Thymus (tissue), 11 donors: ENCODE measurements around the gene SCGB3A2. TPM values are rescaled to one million over a fixed set of nuclear protein-coding genes. Genes with fewer than 3 reads are reported as not detected.

Source experiments
- DNase-seq, 9 donors: peaks; one replicate each; pipeline ENCODE4 v3.0.0-alpha.2; 2013; ENCODE audit warnings: low spot score in 9 of 9, low read depth in 6 of 9, missing footprints in 1 of 9
- H3K27ac ChIP-seq, 2 donors: one replicate each; pipeline ENCODE4 v1.5.1; 2013; ENCODE audit warnings: control low read depth in 1 of 2, low read depth in 1 of 2, low read length in 1 of 2, mild to moderate bottlenecking in 1 of 2, moderate library complexity in 1 of 2
- H3K27me3 ChIP-seq, 2 donors: one replicate each; pipeline ENCODE4 v1.5.1; 2013; ENCODE audit warnings: low read length in 1 of 2; ENCODE audit not compliant: control insufficient read depth in 2 of 2, insufficient read depth in 1 of 2
- H3K36me3 ChIP-seq, 2 donors: one replicate each; pipeline ENCODE4 v1.5.1; 2013; ENCODE audit warnings: low read length in 1 of 2, mild to moderate bottlenecking in 1 of 2, moderate library complexity in 1 of 2; ENCODE audit not compliant: control insufficient read depth in 2 of 2, insufficient read depth in 2 of 2
- H3K4me1 ChIP-seq, 2 donors: one replicate each; pipeline ENCODE4 v1.5.1; 2013; ENCODE audit warnings: low read length in 2 of 2; ENCODE audit not compliant: control insufficient read depth in 2 of 2, insufficient read depth in 2 of 2
- H3K4me3 ChIP-seq, 2 donors: one replicate each; pipeline ENCODE4 v1.5.1; 2013; ENCODE audit warnings: low read length in 2 of 2, control low read depth in 1 of 2, mild to moderate bottlenecking in 1 of 2
- H3K9me3 ChIP-seq, 2 donors: one replicate each; pipeline ENCODE4 v1.5.1; 2013; ENCODE audit warnings: low read length in 1 of 2, mild to moderate bottlenecking in 1 of 2; ENCODE audit not compliant: control insufficient read depth in 2 of 2, insufficient read depth in 1 of 2
- WGBS: extraction: QIAGEN DNeasy Blood & Tissue Kit; methylation state at CpG from one replicate; pipeline ENCODE4 v1.1.7; 2013; 5-methylcytosine and 5-hydroxymethylcytosine counted together
- polyA plus RNA-seq: library from polyadenylated mRNA; stranded (reverse); fragments of 200-250 nt; gene quantifications from one replicate; pipeline ENCODE4 v1.2.3, GENCODE V29; 2013
- total RNA-seq: library from RNA; stranded (reverse); fragments of 120-200 nt; gene quantifications from one replicate; pipeline ENCODE4 v1.2.4, GENCODE V29; 2013
- donor health status: healthy.

SCGB3A2 gene
- total and polyA plus RNA-seq, 2 donors = 0.71 to 1.6 TPM

- H3K27ac ChIP-seq = no peak overlapping the region
- no peaks in the 10 kb centered on the region for H3K9me3 ChIP-seq
- WGBS = 86% methylated on average over 3 of the region's 3 CpGs
- H3K4me1 ChIP-seq = no peaks in the 10 kb centered on the region
- H3K36me3 ChIP-seq = no peaks in the 10 kb centered on the region
- DNase-seq = no peak
- no peaks in the 10 kb centered on the region for H3K27me3 ChIP-seq
- no peak overlapping the region for H3K4me3 ChIP-seq
Measured at GRCh38 chr5:147892696-147893296, 14.3 kb downstream of the SCGB3A2 start.

- H3K27ac ChIP-seq = no peak overlapping the region
- no peak for DNase-seq
Measured at GRCh38 chr5:147893820-147894219, 15.3 kb downstream of the SCGB3A2 start.

GRCh38 chr5:147895864-147896263, 17.4 kb downstream of the SCGB3A2 start:
- H3K9me3 ChIP-seq = no peaks in the 10 kb centered on the region
- H3K27ac ChIP-seq = no peak overlapping the region
- no peak overlapping the region for H3K4me3 ChIP-seq
- WGBS = 98% methylated on average over 1 of the region's 1 CpG
- no peak for DNase-seq
- no peaks in the 10 kb centered on the region for H3K27me3 ChIP-seq
- H3K4me1 ChIP-seq = no peaks in the 10 kb centered on the region
- no peaks in the 10 kb centered on the region for H3K36me3 ChIP-seq

More at GRCh38 chr5:147893820-147894219, 15.3 kb downstream of the SCGB3A2 start:
- WGBS = 22% methylated on average over 2 of the region's 2 CpGs
- Histone ChIP-seq H3K27me3 (no peaks in the 10 kb centered on the region), H3K9me3 (no peaks in the 10 kb centered on the region), H3K4me1 (no peaks in the 10 kb centered on the region), H3K36me3 (no peaks in the 10 kb centered on the region), H3K4me3 (no peak overlapping the region)

DNA sequence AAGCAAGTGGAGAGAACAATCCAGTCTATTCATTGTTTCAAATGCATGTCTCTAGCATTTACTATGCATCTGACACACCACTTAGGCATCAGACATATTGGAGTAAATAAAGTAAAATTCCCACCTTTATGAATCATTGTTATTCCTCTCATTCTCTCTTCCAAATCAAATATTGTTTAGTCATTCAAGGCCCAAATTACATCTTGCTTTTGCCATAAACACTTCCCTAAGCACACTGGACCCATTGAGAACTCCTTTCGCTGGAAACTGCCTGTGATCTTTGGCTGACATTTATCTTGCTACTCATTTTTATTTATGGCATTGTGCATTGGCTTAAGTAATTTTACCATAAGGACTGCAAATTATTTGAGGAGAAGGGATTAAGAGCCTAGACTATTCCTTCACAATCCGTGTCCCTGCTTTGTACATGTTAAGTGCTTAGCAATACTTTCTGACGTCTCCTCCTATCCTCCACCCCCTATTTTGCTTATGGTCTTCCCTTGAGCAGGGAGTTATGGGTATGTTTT, 20.4 kb downstream of the SCGB3A2 start:
- Histone ChIP-seq H3K36me3 (no peaks in the 10 kb centered on the region), H3K4me3 (no peak overlapping the region), H3K9me3 (no peaks in the 10 kb centered on the region), H3K27me3 (no peaks in the 10 kb centered on the region), H3K4me1 (no peaks in the 10 kb centered on the region), H3K27ac (no peak overlapping the region)
- 94% methylated on average over 3 of the region's 3 CpGs for WGBS
- no peak for DNase-seq

DNA sequence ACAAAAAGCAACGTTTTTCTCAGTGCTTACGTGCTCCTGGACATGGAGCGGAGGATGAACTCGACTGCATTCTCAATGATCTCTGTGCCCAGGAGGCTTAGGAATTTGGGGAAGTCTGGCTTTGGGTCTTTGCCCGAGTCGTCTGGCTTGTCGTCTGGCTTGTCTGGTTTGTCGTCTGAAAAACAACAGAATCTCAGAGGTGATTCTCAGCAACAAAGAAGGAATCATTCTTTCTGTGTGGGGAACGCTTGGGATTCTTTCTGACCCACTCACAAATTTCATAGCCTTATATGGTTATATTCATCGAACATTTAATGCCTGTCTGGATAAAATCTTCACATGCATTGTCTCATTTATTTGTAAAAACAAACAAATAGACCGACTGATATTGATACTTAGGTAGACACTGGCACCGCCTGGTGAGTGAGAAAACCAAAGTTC, 23.1 kb downstream of the SCGB3A2 start:
- no peak overlapping the region for H3K4me3 ChIP-seq
- H3K27ac ChIP-seq = no peak overlapping the region
- no peaks in the 10 kb centered on the region for H3K9me3 ChIP-seq
- no peak for DNase-seq
- H3K36me3 ChIP-seq = no peaks in the 10 kb centered on the region
- H3K27me3 ChIP-seq = no peaks in the 10 kb centered on the region
- H3K4me1 ChIP-seq = no peaks in the 10 kb centered on the region
- 91% methylated on average over 12 of the region's 12 CpGs for WGBS

DNA sequence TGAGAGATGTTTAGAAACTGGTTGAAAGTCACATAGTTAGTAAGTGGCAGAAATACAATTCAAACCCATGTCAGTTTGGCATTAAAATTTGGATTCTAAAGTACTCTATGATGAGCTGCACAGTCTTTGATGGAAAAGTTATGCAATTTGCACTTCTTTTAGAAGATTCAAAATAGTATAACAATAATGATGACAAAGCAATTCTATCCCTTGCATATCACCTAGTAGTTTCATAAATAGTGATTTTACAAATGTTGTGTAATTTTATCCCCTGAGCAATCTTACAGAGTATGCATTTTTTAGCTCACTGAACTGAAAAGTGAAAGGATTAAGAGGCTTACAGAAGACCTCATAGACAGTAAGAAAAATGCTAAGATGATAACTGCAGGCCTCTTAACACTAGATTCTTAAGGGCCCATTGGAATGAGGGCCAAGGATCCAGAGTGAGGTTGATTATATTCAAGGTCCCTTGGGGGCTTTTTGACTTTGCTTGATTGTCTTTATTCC, 24.2 kb downstream of the SCGB3A2 start:
- DNase-seq = no peak
- H3K4me1 ChIP-seq = no peaks in the 10 kb centered on the region
- H3K36me3 ChIP-seq = no peaks in the 10 kb centered on the region
- no peak overlapping the region for H3K4me3 ChIP-seq
- no peaks in the 10 kb centered on the region for H3K9me3 ChIP-seq
- no peaks in the 10 kb centered on the region for H3K27me3 ChIP-seq
- no peak overlapping the region for H3K27ac ChIP-seq

DNA sequence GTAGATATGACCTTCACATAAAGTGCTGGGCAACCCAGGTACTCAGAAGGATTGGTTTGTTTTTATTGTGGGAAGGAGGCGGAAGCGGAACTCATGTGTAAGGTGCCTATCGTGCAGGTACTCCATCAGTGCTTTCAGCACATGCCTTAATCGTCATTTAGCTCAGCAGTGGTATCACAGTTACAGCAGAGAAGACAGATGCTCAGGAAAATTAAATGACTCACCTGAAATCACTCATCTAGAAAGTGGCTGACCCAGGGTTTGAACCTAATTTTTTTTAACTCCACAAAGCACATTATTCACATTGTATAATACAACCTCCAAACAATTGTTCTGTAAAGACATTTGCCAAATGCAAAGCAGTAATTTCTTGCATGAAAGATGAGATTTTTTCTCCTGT, 25.6 kb downstream of the SCGB3A2 start:
- DNase-seq = no peak

GRCh38 chr5:147906326-147907095, 28.0 kb downstream of the SCGB3A2 start, which contains the start of gene C5orf46:
TSS of gene C5orf46 (minus strand) at chr5:147906538. CDS start at chr5:147906501, 37 bp downstream.
- Histone ChIP-seq H3K36me3 (no peaks in the 10 kb centered on the region), H3K4me3 (no peak within 1 kb of the TSS), H3K9me3 (no peaks in the 10 kb centered on the region), H3K27ac (no peak within 1 kb of the TSS), H3K4me1 (no peaks in the 10 kb centered on the region), H3K27me3 (no peaks in the 10 kb centered on the region)
- DNase-seq = no peak
- 92% methylated on average over 8 of the region's 8 CpGs for WGBS

More for the DNA sequence above, 25.6 kb downstream of the SCGB3A2 start:
- Histone ChIP-seq H3K27me3 (no peaks in the 10 kb centered on the region), H3K4me3 (no peak overlapping the region), H3K27ac (no peak overlapping the region), H3K9me3 (no peaks in the 10 kb centered on the region), H3K4me1 (no peaks in the 10 kb centered on the region), H3K36me3 (no peaks in the 10 kb centered on the region)
- WGBS = 92% methylated on average over 4 of the region's 4 CpGs

DNA sequence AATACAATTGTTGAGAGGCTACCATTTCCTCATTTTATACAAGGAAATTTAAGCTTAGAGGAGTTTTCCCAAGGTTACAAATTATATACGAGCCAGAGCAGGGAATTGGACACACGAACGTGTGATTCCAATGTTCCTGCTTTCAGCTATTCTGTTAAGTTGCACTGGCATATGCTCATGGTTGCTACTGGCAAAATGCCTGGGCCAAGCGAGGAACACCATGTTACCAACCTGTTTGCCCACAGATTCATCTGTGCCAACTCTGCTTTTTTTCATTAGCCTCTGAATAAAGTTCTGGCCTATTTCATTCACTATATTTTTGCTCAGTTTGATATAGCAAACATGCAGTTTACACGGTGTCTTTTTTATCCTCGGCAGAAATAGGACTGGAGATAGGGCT, 32.9 kb downstream of the SCGB3A2 start:
- Histone ChIP-seq H3K4me1 (no peaks in the 10 kb centered on the region), H3K36me3 (no peaks in the 10 kb centered on the region), H3K27me3 (no peaks in the 10 kb centered on the region), H3K4me3 (no peak overlapping the region), H3K9me3 (no peaks in the 10 kb centered on the region), H3K27ac (no peak overlapping the region)
- WGBS = 77% methylated on average over 6 of the region's 6 CpGs
- no peak for DNase-seq
